ENCODE measurements around the gene TFEC.
"Not testable (repeated sequence)": the region's sequence is repeated elsewhere in the genome, so short reads cannot be mapped to it uniquely, and the experiment has no call there.

TFEC gene

DNA sequence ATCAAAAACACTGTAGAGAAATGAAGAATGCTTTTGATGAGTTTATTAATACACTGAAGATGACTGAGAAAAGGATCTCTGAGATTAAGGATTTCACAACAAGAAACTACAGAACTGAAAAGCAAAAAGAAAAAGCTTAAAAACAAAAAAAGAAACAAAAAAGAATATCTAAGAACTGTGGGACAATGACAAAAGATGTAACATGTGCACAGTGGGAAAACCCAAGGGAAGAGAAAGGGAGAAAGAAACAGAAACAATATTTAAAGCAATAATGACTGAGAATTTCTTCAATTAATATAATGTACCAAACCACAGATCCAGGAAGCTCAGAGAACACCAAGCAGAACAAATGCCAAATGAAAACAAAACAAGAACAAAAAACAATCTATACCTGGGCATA lies 42.2 kb downstream of the TFEC start:
- DNase-seq (ENCODE audit: low read depth), result no peak

DNA sequence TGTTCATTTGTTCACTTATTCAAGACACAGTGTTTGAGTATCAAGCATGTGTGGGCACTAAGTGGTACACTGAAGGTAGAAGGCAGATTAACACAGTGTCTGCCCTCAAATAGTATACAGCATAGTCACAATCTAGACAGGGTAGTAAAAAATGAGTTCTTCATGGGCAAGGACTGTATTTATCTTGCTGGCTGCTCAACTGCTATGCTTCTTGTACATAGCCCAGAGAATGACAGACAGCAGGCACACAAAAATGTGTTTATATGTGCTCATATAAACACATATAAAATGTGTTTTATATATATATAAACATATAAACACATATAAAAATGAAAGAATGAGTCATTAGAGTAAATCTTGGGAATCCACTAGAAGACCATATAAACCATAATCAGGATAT lies 43.1 kb downstream of the TFEC start:
- no peak for DNase-seq (ENCODE audit: low read depth)

DNA sequence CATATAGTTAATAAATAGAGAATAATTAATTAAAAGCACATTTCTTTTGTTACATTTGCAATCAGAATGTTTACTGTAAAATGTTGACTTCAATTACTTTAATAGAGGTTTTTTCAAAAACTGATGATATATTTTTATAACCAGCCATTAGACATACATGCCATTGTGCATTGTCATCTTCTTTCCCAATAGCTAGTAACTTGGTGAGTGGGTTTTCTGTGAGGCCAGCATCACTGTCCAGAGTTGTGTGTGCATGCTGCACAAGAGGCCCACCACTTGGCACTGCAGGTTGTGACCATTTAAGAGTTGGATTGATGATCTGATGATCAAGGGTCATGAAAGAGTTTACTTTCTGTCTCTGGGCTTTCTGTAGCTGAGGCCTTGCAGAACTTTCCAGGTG lies 46.5 kb downstream of the TFEC start:
- DNase-seq (ENCODE audit: low read depth), result no peak

GRCh38 chr7:115980159-115980558 lies 50.4 kb downstream of the TFEC start:
- DNase-seq (ENCODE audit: low read depth), result no peak

DNA sequence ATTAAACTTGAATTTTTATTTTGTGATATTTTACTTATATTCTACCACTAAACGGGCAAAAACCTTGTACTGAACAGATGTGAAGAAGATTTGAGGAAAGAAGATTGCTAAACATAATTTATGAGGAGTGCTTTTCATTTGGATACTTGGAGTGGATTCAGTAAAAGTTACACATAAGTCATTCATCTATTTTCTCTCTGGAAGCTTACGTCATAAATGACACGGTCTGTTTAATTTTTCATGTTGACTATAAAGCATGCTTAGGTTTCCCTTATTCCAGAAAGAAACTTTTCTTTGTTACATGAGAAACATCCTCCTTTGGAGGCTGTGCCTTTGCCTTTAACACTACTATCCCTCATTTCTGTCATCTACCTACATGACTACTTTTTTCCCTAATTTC lies 53.9 kb downstream of the TFEC start:
- no peak for DNase-seq (ENCODE audit: low read depth)

- no peak for DNase-seq (ENCODE audit: low read depth)
These were observed 54.8 kb downstream of the TFEC start for GRCh38 chr7:115975766-115976165.

DNA sequence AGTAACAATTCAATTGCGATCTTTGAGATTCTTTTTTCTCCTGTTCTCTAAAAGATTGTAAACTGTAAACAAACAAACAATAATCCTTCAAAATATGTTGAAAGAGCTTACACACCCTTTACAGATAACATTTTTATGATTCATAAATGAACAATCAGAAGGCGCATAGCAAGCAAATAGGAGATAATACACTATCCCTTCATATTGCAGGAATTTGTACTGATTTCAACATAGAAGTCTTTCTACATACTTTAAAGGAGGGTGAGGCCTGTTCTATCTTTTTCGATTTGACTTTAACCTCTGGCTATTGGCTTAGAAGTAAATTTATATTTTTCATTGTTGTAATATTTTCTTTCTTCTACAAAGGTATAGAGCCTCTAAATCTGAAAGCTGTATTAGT lies 57.2 kb downstream of the TFEC start:
- DNase-seq (ENCODE audit: low read depth), result no peak

GRCh38 chr7:115971506-115971905 lies 59.1 kb downstream of the TFEC start:
- no peak for DNase-seq (ENCODE audit: low read depth)

DNA sequence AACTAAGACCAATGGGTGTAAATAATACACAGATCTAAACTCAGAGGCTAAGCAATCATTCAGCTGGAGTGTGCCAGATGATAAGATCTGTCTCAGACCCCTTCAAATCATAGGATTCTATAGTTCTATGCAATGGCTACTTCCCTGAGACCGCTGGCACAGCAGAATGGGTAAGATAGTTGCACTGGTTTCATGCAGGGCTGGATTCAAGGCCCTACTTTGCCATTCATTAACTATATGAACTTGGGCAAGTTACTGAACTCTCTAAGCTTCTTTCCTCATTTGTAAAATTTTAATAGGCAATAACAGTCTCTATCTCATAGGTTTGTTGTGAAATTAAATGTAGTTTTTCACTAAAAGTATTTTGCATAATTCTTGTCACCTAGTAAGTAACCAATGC lies 62.0 kb downstream of the TFEC start:
- no peak for DNase-seq (ENCODE audit: low read depth)

DNA sequence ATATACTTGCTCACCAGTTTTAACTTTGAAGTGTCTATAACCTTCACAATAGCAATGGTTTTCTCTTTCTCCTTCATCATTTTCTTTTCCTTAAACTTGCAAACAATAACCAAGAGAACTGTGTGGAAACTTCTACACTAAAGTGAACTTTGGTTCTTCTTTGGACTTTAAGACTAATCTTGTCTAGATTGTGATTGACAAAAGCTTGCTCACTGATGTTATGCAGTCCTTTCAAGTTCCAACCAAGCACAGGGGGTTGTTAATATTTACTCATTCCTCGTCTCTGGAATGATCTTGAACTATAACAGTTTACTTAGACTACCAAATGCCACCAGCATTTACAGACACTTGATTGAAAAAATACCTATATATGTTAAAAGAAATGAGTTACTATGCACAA lies 62.4 kb downstream of the TFEC start:
- no peak for DNase-seq (ENCODE audit: low read depth)

- no peak for DNase-seq (ENCODE audit: low read depth)
These were observed 64.6 kb downstream of the TFEC start for GRCh38 chr7:115965796-115966475.

- no peak for DNase-seq (ENCODE audit: low read depth)
These were observed 65.3 kb downstream of the TFEC start for GRCh38 chr7:115965236-115965635.

GRCh38 chr7:115964799-115965198 lies 65.8 kb downstream of the TFEC start:
- no peak for DNase-seq (ENCODE audit: low read depth)

DNA sequence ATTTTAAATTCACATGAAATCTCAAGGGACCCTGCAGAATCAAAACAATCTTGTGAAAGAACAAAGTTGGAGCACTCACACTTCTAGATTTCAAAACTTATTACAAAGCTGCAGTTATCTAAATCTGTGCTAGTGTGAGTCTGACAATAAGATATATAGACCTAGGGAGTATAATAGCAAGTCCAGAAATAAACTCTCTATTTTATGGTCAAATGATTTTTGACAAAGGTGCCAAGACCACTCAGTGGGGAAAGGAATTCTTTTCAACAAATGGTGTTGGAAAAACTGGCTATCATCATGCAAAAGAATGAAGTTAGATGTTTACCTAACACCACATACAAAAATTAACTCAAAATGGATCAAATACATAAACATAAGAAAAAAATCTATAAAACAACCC lies 68.2 kb downstream of the TFEC start:
- no peak for DNase-seq (ENCODE audit: low read depth)

- no peak for DNase-seq (ENCODE audit: low read depth)
These were observed 76.8 kb downstream of the TFEC start for GRCh38 chr7:115953592-115954255.

GRCh38 chr7:115952832-115953231 lies 77.7 kb downstream of the TFEC start:
- no peak for DNase-seq (ENCODE audit: low read depth)

DNA sequence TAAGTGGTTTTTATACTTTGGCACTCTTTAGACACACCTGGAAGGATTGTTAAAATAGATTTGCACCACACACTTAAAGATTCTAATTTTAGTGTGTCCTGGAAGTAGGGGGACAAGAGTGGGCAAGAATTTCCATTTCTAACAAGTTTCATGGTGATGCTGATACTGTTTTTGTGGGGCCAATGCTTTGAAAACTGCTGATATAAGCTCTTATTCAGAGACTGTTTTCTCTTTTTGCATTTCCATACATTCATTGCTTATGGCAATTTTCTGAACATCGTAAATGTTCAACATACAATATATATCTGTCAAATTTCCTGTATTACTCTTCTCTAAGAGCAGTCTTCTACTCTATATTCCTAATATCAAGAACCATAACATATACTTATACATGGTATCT lies 79.0 kb downstream of the TFEC start:
- no peak for DNase-seq (ENCODE audit: low read depth)

GRCh38 chr7:115941703-115942268 lies 88.8 kb downstream of the TFEC start:
- no peak for DNase-seq (ENCODE audit: low read depth)

DNA sequence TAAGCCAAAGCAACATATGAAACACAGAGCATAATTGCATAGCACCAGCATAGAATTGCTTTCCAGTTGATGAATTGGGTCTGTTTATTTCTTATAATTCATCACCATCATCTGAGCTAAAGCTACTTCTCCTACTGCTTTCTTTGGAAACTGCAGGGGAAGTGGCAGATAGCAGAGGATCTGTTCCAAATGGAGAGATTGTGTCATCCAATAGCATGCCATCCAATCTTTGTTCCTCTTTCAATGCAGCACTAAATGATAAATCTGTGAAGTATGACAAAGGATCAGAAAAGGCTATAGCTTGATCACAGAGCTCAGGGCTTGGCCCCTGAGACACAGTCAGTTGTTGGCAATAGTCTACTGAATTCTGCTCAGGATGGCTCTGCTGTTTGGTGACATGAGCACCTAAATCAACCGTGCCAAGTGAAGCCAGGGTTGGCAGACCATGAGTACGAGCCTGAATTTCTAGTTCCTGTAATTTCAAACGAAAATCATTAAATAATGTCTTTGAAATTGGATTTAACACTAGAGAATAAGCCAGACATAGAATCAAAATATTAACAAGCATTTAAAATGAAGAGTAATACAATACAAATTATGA lies 90.0 kb downstream of the TFEC start:
- DNase-seq (ENCODE audit: low read depth), result no peak

DNA sequence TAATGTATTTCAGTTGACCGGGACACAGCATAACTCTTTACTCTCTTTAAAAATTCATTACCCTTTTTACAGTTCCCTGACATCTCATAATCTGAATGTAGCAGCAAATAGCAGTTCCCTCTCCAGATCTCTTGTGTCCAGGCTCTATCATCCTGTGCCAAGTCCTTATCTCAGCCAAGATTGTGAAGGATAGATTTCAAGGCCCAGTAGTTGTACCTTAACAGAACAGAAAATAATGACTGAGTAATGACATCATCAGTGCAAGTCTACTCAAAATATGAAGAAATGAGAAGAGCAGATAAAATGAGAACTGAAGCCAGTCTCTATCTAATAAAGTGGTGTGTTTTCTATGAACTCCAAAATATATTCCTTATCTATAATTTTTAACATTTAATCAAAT lies 92.6 kb downstream of the TFEC start:
- DNase-seq (ENCODE audit: low read depth), result no peak

- no peak for DNase-seq (ENCODE audit: low read depth)
These were observed 97.1 kb downstream of the TFEC start for GRCh38 chr7:115933471-115933870.

DNA sequence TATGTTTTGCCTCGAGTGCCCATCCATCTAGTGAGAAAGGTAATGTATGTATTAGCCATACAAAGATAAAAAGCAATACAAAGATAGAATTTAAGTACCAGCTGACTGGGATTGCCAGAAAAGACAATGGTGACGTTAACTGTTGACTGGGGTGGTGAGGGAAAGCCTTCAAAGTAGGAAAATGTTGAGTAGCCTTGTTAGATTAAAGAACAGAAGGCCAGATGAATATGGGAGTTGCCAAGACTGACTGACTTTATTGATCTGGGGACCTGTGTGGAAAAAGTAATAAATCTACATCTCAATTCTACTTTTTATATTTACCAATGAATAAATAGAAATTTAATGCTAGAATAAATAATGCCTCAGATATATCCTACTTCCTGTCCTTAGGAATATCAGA lies 97.7 kb downstream of the TFEC start:
- no peak for DNase-seq (ENCODE audit: low read depth)

GRCh38 chr7:115930184-115930583 lies 100.4 kb downstream of the TFEC start:
- DNase-seq (ENCODE audit: low read depth), result not testable (repeated sequence)

All from stimulated activated CD8-positive, alpha-beta memory T cell treated with anti-CD3 and anti-CD28 coated beads, Interleukin-7, amount 100 ng/mL, for 24 hours (primary cell).